HT-29 (cell line): ENCODE measurements around the gene ANKH. TPM values are rescaled to one million over a fixed set of nuclear protein-coding genes. Genes with fewer than 3 reads are reported as not detected.

Experiments used
- DNase-seq: peaks from one replicate; pipeline ENCODE4 v3.0.0-alpha.2; 2015; ENCODE audit warnings: low spot score
- total RNA-seq: library from RNA; depleted of rRNA; stranded (reverse); fragments of >200 nt; shearing (Covaris generic); gene quantifications from 2 replicates; pipeline ENCODE4 v1.2.3, GENCODE V29; 2014

The ANKH gene
- total RNA-seq, 1 experiment from 2014 or later, result 44.3 TPM

DNA sequence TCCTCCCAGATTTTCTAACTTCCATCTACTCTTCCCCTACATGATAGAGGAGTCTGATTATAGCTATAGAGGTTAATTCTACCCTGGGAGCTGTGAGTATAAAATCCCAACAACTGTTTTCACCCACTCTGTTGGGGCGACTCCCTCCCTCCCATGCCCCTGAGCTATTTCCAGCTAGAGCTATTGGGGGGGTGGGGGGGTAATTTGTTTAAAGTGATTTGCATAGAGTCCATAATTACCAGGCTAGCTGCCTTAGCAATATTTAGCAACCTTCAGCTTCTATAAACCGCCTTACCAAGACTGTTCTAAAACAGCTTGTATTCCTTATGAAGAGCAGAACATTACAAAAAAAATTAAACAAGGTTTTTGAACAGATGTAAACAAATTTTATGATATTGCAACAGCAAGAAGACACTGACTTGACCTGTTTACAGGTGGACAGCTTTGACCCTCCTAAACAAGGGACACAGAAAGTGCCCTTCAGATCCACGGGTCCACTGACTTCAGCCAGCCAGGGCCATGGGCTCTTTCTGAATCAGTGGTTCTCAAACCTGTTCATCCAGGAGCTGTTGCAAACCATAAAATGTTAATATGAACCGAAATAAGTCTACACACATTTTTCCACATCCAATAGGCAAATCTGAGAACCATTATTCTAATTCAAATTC lies 108.9 kb downstream of the ANKH start:
- DNase-seq, result no peak

GRCh38 chr5:14760548-14761002 lies 111.0 kb downstream of the ANKH start:
- no peak for DNase-seq

DNA sequence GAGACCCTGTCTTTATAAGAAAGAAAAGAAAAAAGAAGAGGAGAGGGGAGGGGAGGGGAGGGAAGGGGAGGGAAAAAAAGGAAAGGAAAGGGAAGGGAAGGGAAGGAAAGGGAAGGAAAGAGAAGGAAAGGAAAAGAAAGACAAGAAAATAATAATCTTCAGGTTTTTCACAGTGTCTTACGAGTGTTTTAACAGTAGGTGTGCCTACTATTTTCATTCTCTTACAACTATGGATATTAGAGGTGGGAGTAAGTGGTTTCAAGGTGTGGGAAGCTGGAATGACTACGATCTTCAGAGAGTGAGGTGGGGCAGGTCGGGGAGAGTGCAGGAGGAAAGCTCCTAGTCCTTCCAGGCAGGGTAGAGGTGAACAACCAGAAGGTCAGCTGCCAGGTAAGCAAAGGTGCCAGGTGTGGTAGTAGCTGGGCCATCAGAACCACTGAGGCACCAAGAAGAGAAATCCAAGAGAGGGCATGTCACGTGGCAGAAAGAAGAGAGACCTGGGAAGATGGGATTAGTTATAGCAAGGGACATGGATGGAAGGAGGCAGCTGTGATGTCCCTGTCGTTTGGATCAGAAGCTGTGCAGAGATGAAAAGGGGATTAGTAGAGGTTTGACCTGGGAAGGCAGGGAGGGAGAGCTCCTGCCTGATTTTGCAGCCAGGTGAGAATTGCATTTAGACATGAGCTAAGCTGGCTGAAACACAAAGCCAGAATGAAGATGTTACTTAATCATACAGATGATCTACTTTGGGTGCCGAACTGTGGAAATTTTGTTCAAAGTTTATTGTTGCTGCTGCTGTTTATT lies 111.6 kb downstream of the ANKH start:
- DNase-seq, result no peak

GRCh38 chr5:14757850-14758249 lies 113.7 kb downstream of the ANKH start:
- DNase-seq, result no peak

- no peak for DNase-seq
Observed at GRCh38 chr5:14756478-14756877, 115.1 kb downstream of the ANKH start.

- no peak for DNase-seq
Observed at GRCh38 chr5:14753947-14754346, 117.6 kb downstream of the ANKH start.

- no peak for DNase-seq
Observed at GRCh38 chr5:14753292-14753691, 118.3 kb downstream of the ANKH start.

DNA sequence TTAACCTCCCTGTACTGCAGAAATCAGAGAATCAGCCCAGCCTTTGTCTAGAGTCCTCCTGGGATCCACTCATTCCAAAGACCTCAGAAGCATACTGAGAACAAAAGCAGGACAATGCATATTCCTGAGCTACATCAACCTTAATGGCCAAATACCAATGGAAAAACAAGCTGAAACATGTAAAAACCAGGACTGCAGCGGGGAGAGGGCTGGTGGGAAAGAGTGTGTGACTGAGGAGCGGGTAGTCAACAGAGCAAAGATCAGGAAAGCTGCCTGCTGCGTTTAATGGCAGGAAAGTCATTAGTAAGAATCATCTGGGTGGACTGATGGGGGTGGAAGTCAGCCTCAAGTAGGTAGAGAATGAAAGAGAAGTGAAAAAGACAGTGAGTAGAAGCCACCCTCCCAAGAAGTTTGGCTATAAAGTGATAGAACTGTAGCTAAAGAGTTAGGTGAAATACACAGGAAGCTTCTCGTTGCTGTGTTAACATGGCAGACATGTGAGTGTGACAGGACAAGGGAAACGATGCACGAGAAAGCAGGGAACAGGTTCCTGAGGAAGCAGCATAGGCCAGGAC lies 119.0 kb downstream of the ANKH start:
- no peak for DNase-seq

- DNase-seq, result no peak
Observed at GRCh38 chr5:14750712-14751111, 120.9 kb downstream of the ANKH start.

DNA sequence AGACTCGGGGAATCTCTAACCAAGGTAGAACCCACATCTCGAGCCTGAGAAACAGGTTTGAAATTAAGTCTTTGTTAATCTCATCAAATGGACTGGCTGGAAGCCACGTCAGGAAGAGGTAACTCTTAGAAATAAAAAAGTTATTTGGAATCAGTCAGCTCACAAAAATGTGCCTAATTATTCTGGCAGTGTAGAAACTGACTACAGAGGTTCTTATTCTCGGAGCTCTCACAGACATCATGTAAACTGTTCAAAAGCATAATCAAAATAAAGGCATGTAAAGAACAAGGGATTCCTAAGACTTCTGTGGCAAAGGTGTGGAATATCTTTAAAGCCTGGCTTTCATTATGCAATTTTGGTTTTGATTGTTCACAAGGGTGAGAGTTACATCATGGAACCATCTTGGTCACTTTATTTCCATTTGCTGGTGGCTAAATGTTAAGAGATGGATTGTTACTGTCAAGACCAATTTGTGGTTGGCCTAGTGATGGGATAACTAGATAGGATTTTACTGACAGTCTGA lies 121.9 kb downstream of the ANKH start:
- no peak for DNase-seq

- DNase-seq, result no peak
Observed at GRCh38 chr5:14748180-14748900, 123.2 kb downstream of the ANKH start.

- DNase-seq, result no peak
Observed at GRCh38 chr5:14745753-14746152, 125.8 kb downstream of the ANKH start.

DNA sequence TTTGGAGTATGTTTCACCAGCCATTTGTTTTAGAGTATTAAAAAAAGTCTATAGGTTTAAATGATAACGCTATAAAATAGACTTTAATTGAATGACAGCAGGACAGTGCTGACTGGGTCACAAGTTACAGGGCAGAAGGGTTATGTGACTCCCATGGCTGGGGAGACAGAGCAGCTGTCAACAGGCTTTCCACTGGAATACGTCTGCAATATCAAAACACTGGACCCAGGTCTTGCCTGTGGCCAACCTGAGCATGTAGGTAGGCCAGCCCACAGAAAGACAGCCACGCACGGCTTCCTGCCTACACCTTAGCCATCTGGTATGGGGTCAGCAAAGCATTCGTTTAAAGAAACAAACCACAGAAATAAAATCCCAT lies 126.4 kb downstream of the ANKH start:
- no peak for DNase-seq

DNA sequence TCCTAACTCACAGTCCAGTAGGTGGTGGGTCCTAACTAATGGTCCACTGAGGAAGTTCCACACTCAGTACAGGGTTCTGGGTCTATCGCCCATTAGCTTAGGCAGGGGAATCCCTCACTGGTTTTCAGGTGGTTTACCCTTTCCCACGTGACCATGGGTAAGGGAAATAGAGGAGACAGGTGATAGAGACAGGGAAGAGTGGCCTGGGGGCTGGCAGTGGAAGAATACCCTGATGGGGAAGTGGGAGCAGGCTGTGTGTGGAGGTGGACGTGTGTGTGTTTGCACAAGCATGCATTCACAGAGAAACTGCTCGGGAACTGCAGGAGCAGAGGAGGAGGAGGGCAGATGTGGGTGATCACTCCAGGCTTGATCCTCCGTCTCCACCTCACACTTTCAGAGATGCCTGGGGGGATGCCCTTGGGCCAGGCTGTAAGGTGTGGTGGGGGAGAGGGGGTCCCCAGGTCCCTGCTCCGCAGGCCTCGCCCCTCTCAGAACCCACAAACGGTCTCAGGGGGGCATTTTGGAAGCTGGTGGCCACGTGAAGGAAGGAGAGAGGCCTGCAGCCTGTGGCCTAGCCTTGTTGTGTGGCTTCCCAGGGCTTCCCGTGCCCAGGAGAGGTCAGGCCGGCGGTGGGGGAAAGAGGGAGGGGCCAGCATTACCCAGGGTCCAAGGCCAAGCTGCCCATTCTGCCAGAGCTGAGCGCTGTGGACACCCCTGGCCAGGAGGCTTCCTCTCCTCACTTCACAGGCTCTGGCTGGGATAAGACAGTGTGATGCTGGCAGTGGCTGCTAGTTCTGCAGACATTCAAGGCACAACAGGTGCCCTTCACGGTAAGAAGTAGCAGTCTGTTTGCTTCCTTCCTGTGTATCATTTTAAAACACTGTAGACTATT lies 127.0 kb downstream of the ANKH start:
- no peak for DNase-seq

DNA sequence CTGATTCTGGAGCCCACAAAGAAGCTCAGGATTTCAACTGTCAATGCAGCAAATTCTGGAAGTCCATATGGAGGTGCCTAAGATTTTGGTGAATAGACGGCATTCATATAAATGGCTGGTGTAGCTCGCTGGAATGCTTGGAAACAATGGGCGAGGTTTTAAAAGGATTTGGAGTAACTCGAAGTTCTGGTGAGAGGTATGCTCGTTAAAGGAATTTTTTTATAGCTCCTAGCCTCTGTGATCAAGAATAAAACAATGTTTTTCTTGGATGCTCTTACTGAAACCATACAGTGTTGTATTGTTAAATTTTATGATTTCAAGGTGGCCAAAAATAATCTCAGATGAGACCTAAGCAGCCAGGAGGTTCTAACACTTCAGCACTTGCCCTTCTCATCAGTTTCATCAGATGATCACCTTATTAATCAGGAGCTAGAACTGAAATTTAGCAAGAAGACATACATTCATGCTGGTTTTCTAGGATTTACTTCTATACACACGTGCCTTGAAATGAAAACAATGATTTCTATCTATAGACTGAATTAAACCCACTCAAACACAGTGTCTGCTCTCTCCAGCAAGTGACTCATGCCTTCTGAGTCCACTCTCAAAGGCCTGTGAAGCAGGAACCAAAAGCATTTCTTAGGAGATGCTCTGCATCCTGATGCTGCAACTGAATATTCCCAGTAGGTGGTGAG lies 127.8 kb downstream of the ANKH start:
- no peak for DNase-seq

DNA sequence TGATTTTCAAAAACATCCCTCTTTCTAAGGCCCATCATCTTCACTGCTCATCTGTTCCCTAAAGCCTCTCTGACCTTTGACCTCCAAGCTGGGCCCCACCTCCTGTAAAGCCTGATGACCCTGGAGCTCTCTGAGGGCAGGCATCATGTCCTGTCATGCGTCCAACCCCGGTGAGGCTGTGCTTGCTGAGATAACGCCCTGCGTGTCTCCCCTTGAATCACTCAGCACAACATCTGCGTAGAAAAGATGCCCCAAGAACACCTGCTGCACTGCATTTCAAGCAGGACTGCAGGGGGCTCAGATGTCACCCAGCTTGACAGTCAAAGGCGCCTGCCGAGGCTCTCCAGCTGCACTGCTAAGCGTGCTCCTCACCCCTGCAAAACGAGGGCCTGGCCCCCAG lies 129.1 kb downstream of the ANKH start:
- DNase-seq, result no peak

DNA sequence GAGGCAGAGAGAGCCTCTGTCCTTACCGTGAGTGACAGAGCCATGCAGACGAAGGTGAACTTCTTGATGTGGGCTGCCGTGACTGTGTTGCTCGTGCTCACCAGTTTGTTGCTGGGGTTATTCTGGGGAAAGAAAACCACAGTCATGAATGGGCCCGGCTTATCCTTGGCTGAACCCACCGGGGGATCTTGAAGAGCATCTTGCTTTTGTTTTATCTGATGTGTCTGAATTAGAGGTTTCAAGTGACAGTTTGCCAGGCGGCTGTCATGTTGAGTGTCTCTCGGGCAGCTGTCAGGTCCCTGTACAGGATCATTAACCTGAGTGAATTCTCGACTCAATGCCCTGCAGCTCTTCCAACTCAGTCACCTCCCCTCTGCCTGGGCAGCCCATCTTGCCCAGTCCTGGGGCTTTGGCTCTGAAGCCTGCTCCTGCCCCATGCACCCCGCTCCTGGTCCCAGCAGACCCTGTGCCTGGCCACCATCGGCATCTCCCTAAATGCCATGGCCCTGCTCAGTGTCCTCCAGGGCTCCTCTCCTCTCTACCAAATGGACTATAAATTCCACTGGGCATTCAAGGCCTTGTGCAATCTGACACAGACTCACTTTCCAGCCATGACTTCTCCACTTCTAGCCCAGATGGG lies 129.7 kb downstream of the ANKH start:
- no peak for DNase-seq

GRCh38 chr5:14741131-14741530 lies 130.4 kb downstream of the ANKH start:
- DNase-seq, result no peak

DNA sequence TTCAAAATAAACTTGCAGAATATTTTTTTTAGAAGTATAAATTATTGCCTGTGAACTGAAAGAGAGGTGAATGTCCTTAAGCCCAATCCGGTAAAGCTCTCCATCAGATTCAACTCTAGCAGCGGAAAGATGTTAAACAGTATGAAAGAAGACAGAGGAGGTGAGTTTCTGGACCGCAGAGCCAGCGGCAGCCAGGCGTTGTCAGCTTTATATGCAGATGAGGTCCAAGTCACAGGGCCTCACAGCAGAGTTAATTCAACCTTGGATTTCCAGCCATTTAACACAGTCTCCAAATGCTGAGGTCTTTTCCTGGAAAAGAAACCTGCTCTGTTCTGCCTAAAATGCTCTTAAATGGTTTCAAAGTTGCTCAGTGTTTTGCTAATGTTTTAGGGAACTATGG lies 131.6 kb downstream of the ANKH start:
- DNase-seq, result no peak

DNA sequence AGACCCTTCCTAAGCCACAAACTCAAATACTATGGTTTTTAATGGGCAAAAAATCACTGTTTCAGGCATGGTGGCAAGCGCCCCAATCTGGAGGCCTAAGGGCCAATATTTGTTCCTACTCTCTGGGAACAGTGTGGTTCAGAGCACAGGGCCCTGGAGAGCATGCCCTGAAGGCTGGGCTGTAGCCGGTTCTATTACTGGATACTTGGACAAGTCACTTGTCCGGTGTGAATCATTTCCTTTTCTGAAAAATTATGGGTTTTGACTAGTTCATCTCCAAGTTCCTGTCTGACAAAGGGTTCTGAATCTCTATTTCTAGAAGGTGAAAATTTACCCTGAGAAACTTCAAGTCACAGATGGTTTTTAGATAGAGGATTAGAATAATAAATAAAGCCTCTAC lies 132.0 kb downstream of the ANKH start:
- DNase-seq, result no peak
